HepG2 (cell line): ENCODE data around the gene SMLR1. TPM values are rescaled to one million over a fixed set of nuclear protein-coding genes. Genes with fewer than 3 reads are reported as not detected.
A peak's percentile ranks its signal among the peaks of the same experiment; 100 is the strongest.

ENCODE experiments used
- AHR ChIP-seq: IDR thresholded peaks from 2 replicates; pipeline ENCODE4 v1.6.1; 2018; ENCODE audit warnings: missing genetic modification reagents, missing compliant biosample characterization
- BCL6 ChIP-seq: IDR thresholded peaks from 2 replicates; pipeline ENCODE4 v1.6.1; 2016; ENCODE audit warnings: missing genetic modification reagents, missing compliant biosample characterization
- FOXA1 ChIP-seq, 2 experiments: fragments of 450-650 bp in 1 of 2; sonication (generic) in 1 of 2; formaldehyde crosslinking in 1 of 2; IDR thresholded peaks; 2 replicates each; pipeline versions ENCODE4 v1.4.0 to v1.6.1; 2016 to 2020; ENCODE audit warnings: missing genetic modification reagents in 1 of 2
- FOXA3 ChIP-seq: IDR thresholded peaks from 2 replicates; pipeline ENCODE4 v1.6.1; 2016; ENCODE audit warnings: missing genetic modification reagents, missing compliant biosample characterization
- FOXK1 ChIP-seq: sonication (generic); formaldehyde crosslinking; IDR thresholded peaks from 2 replicates; pipeline ENCODE4 v1.4.0; 2020; ENCODE audit warnings: low read depth, missing genetic modification reagents, borderline replicate concordance
- FOXP1 ChIP-seq, 2 experiments: fragments of 450-650 bp in 1 of 2; IDR thresholded peaks; 2 replicates each; pipeline ENCODE4 v1.6.1; 2017 to 2018; ENCODE audit warnings: antibody characterized with exemption in 1 of 2
- KLF11 ChIP-seq: IDR thresholded peaks from 2 replicates; pipeline ENCODE4 v1.6.1; 2016; ENCODE audit warnings: missing compliant biosample characterization
- KLF16 ChIP-seq, 2 experiments: sonication (generic) in 1 of 2; formaldehyde crosslinking in 1 of 2; IDR thresholded peaks; 2 replicates each; pipeline versions ENCODE4 v1.6.1 to v1.8.0; 2016 to 2023; ENCODE audit warnings: missing genetic modification reagents in 2 of 2, missing compliant biosample characterization in 1 of 2
- MEIS1 ChIP-seq: sonication (generic); formaldehyde crosslinking; IDR thresholded peaks from 2 replicates; pipeline ENCODE4 v1.9.0; 2021; ENCODE audit warnings: mild to moderate bottlenecking, missing genetic modification reagents, moderate library complexity, borderline replicate concordance
- NR2F2 ChIP-seq: IDR thresholded peaks from 2 replicates; pipeline ENCODE4 v1.6.1; 2012; ENCODE audit warnings: low read depth, inconsistent platforms, borderline replicate concordance
- RFX5 ChIP-seq: IDR thresholded peaks from 2 replicates; pipeline ENCODE4 v1.6.1; 2011; ENCODE audit warnings: low read depth, low read length, improper control_type of control experiment
- RORA ChIP-seq: sonication (generic); formaldehyde crosslinking; IDR thresholded peaks from 2 replicates; pipeline ENCODE4 v1.5.0; 2020; ENCODE audit warnings: mild to moderate bottlenecking, missing genetic modification reagents, moderate library complexity
- SMAD3 ChIP-seq: sonication (generic); formaldehyde crosslinking; IDR thresholded peaks from 2 replicates; pipeline ENCODE4 v1.4.0; 2020; ENCODE audit warnings: missing genetic modification reagents
- TBX2 ChIP-seq: sonication (generic); formaldehyde crosslinking; IDR thresholded peaks from 2 replicates; pipeline ENCODE4 v1.5.0; 2020; ENCODE audit warnings: missing genetic modification reagents, mild to moderate bottlenecking, borderline replicate concordance
- TCF12 ChIP-seq, 2 experiments: fragments of 450-650 bp in 1 of 2; sonication (generic) in 1 of 2; formaldehyde crosslinking in 1 of 2; IDR thresholded peaks; 2 replicates each; pipeline versions ENCODE4 v1.6.1 to v1.8.0; 2017 to 2022; ENCODE audit warnings: antibody characterized with exemption in 1 of 2, mild to moderate bottlenecking in 1 of 2, missing genetic modification reagents in 1 of 2, moderate library complexity in 1 of 2
- ZBTB8A ChIP-seq: sonication (generic); formaldehyde crosslinking; IDR thresholded peaks from 2 replicates; pipeline ENCODE4 v1.4.0; 2020; ENCODE audit warnings: mild to moderate bottlenecking, low read depth, missing genetic modification reagents, borderline replicate concordance
- ZC3H4 ChIP-seq: sonication (generic); formaldehyde crosslinking; IDR thresholded peaks from 2 replicates; pipeline ENCODE4 v1.4.0; 2020; ENCODE audit warnings: missing genetic modification reagents, borderline replicate concordance
- ZKSCAN1 ChIP-seq: fragments of 150-350 bp; IDR thresholded peaks from 2 replicates; pipeline ENCODE4 v1.6.1; 2014; ENCODE audit warnings: low read length
- ZNF235 ChIP-seq: sonication (generic); formaldehyde crosslinking; IDR thresholded peaks from 2 replicates; pipeline ENCODE4 v1.8.1; 2023; ENCODE audit warnings: mild to moderate bottlenecking, missing genetic modification reagents, borderline replicate concordance
- ZNF501 ChIP-seq: sonication (generic); formaldehyde crosslinking; IDR thresholded peaks from 2 replicates; pipeline ENCODE4 v1.5.1; 2020; ENCODE audit warnings: mild to moderate bottlenecking, moderate library complexity, missing genetic modification reagents
- polyA plus RNA-seq, 8 experiments: library from polyadenylated mRNA; depleted of rRNA in 3 of 8; stranded (reverse) in 7 of 8; unstranded in 1 of 8; fragments of >200 nt; fragmentation: Illumina TruSeq in 4 of 8; extraction: Trizol in 4 of 8; gene quantifications; 2 replicates each; pipeline versions ENCODE4 v1.2.1 to v1.2.3, GENCODE V29; 2011 to 2016; ENCODE audit warnings: low read depth in 4 of 8, missing spikeins in 1 of 8, mixed read lengths in 1 of 8; ENCODE audit not compliant: insufficient read depth in 1 of 8
- total RNA-seq, 5 experiments: library from RNA; depleted of rRNA; stranded (reverse); fragments of >200 nt; fragmentation: Illumina TruSeq; extraction: Trizol; gene quantifications; 2 replicates each; pipeline ENCODE4 v1.2.3, GENCODE V29; 2016; ENCODE audit warnings: low read depth in 1 of 5
- TF ChIP-seq, protein P1 (sequence below): IDR thresholded peaks from 2 replicates; pipeline ENCODE4 v1.4.0; 2020; ENCODE audit warnings: mild to moderate bottlenecking, missing genetic modification reagents
- TF ChIP-seq, protein P2 (sequence below): sonication (generic); formaldehyde crosslinking; IDR thresholded peaks from 2 replicates; pipeline ENCODE4 v1.5.1; 2020; ENCODE audit warnings: mild to moderate bottlenecking, missing genetic modification reagents

Gene SMLR1
- total and polyA plus RNA-seq, 2 of the 13 experiments (the other 11 are each of a cell fraction or from before 2014, with no cell fraction given): 41.8 to 104 TPM

DNA sequence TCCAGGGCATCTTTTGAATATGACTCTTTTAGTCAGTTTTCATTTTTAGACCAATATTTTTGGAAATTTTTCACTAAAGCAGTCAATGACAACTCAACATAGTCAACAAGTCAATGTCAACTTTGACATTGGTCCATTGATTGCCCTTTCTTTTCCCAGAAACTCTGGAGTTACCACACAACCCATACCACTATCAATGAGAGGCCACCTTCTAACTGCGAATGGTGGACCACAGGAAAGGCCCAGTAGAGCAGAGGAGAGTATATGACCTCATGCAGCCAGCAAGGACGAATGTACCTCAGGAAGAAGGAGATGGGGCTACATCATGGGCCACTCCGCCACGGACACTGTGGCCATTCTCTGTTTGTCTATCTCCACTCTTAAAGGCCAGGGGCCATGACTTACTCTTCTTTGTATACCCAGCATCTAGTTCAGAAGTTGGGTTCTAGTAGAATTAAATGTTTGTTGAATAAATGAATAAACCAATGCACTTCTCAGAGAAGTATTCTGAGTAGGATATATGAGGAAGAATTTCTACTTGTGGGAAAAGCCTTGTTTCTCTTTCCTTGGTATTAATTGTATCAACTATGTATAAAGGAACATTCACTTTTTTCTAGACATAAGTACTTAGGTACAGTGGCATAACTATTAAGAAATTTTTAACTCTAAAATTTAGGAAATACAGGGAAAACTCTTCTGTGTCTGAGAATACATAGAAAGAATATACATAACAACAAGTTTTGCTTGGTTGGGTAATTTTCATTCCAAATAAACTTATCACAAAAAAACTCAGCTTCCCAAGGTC is 562 bp upstream of the SMLR1 start (continued):
- TF ChIP-seq, protein P1, sequence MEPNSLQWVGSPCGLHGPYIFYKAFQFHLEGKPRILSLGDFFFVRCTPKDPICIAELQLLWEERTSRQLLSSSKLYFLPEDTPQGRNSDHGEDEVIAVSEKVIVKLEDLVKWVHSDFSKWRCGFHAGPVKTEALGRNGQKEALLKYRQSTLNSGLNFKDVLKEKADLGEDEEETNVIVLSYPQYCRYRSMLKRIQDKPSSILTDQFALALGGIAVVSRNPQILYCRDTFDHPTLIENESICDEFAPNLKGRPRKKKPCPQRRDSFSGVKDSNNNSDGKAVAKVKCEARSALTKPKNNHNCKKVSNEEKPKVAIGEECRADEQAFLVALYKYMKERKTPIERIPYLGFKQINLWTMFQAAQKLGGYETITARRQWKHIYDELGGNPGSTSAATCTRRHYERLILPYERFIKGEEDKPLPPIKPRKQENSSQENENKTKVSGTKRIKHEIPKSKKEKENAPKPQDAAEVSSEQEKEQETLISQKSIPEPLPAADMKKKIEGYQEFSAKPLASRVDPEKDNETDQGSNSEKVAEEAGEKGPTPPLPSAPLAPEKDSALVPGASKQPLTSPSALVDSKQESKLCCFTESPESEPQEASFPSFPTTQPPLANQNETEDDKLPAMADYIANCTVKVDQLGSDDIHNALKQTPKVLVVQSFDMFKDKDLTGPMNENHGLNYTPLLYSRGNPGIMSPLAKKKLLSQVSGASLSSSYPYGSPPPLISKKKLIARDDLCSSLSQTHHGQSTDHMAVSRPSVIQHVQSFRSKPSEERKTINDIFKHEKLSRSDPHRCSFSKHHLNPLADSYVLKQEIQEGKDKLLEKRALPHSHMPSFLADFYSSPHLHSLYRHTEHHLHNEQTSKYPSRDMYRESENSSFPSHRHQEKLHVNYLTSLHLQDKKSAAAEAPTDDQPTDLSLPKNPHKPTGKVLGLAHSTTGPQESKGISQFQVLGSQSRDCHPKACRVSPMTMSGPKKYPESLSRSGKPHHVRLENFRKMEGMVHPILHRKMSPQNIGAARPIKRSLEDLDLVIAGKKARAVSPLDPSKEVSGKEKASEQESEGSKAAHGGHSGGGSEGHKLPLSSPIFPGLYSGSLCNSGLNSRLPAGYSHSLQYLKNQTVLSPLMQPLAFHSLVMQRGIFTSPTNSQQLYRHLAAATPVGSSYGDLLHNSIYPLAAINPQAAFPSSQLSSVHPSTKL (CRISPR knock-in tag): peak; percentile 41; the same call in 1 of the 2 replicates
- TF ChIP-seq FOXP1 (IDR thresholded peaks at IDR 0.05) (no peak), FOXP1 (CRISPR knock-in tag; IDR thresholded peaks at IDR 0.05) (0 out of 2 replicates have a peak, but pooled peaks have one; percentile 22), TCF12 (IDR thresholded peaks at IDR 0.05) (no peak), TCF12 (CRISPR knock-in tag; IDR thresholded peaks at IDR 0.05) (0 out of 2 replicates have a peak, but pooled peaks have one; percentile 12), SMAD3 (0 out of 2 replicates have a peak, but pooled peaks have one; percentile 64), RFX5 (no peak), FOXK1 (CRISPR knock-in tag) (peak; percentile 48), BCL6 (peak; percentile 57; the same call in 1 of the 2 replicates), ZNF501 (CRISPR knock-in tag) (no peak), KLF11 (CRISPR knock-in tag) (0 out of 2 replicates have a peak, but pooled peaks have one; percentile 10), ZKSCAN1 (no peak), RORA (CRISPR knock-in tag) (no peak), NR2F2 (no peak; the same call in 1 of the 2 replicates), ZNF235 (no peak), FOXA1 (IDR thresholded peaks at IDR 0.05) (no peak), FOXA1 (CRISPR knock-in tag; IDR thresholded peaks at IDR 0.05) (peak; percentile 26; the same call in 1 of the 2 replicates), AHR (CRISPR knock-in tag) (0 out of 2 replicates have a peak, but pooled peaks have one; percentile 67), FOXA3 (CRISPR knock-in tag) (peak; percentile 62; the same call in 1 of the 2 replicates), KLF16 (CRISPR knock-in tag; IDR thresholded peaks at IDR 0.05) (0 out of 4 replicates have a peak, but pooled peaks of 1 of the 2 experiments have one; percentile 16), TBX2 (CRISPR knock-in tag) (no peak; the same call in 1 of the 2 replicates), MEIS1 (CRISPR knock-in tag) (peak; percentile 32; the same call in 1 of the 2 replicates), ZBTB8A (peak; percentile 43; the same call in 1 of the 2 replicates), ZC3H4 (peak; percentile 79; the same call in 1 of the 2 replicates)
- TF ChIP-seq, protein P2, sequence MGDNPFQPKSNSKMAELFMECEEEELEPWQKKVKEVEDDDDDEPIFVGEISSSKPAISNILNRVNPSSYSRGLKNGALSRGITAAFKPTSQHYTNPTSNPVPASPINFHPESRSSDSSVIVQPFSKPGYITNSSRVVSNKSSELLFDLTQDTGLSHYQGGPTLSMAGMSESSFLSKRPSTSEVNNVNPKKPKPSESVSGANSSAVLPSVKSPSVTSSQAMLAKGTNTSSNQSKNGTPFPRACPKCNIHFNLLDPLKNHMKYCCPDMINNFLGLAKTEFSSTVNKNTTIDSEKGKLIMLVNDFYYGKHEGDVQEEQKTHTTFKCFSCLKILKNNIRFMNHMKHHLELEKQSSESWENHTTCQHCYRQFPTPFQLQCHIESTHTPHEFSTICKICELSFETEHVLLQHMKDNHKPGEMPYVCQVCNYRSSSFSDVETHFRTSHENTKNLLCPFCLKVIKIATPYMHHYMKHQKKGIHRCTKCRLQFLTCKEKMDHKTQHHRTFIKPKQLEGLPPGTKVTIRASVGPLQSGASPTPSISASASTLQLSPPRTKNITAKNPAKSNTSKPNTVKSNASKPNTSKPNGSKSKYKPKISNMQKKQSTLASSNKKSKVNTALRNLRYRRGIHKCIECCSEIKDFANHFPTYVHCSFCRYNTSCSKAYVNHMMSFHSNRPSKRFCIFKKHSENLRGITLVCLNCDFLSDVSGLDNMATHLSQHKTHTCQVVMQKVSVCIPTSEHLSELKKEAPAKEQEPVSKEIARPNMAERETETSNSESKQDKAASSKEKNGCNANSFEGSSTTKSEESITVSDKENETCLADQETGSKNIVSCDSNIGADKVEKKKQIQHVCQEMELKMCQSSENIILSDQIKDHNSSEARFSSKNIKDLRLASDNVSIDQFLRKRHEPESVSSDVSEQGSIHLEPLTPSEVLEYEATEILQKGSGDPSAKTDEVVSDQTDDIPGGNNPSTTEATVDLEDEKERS (CRISPR knock-in tag): peak; percentile 59; the same call in 1 of the 2 replicates
